Measurements from ENCODE around the gene HLTF. TPM values are rescaled to one million over a fixed set of nuclear protein-coding genes. Genes with fewer than 3 reads are reported as not detected.

Gene HLTF, protein sequence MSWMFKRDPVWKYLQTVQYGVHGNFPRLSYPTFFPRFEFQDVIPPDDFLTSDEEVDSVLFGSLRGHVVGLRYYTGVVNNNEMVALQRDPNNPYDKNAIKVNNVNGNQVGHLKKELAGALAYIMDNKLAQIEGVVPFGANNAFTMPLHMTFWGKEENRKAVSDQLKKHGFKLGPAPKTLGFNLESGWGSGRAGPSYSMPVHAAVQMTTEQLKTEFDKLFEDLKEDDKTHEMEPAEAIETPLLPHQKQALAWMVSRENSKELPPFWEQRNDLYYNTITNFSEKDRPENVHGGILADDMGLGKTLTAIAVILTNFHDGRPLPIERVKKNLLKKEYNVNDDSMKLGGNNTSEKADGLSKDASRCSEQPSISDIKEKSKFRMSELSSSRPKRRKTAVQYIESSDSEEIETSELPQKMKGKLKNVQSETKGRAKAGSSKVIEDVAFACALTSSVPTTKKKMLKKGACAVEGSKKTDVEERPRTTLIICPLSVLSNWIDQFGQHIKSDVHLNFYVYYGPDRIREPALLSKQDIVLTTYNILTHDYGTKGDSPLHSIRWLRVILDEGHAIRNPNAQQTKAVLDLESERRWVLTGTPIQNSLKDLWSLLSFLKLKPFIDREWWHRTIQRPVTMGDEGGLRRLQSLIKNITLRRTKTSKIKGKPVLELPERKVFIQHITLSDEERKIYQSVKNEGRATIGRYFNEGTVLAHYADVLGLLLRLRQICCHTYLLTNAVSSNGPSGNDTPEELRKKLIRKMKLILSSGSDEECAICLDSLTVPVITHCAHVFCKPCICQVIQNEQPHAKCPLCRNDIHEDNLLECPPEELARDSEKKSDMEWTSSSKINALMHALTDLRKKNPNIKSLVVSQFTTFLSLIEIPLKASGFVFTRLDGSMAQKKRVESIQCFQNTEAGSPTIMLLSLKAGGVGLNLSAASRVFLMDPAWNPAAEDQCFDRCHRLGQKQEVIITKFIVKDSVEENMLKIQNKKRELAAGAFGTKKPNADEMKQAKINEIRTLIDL
- total RNA-seq (2021; fragmentation: NEBNext Ultra II Directional; extraction: Animal tissue kit (Norgen Biotek cat#: 25700)) = 10 to 100 TPM; 31.0 to 36.6 (median 34.5) TPM
- long read RNA-seq, full-length matches to known transcripts = 5 of 28 reads
- long read RNA-seq, partial matches to known transcripts = 20 of 28 reads
- long read RNA-seq, other reads (novel, unspliced or antisense) = 3 of 28 reads

DNA sequence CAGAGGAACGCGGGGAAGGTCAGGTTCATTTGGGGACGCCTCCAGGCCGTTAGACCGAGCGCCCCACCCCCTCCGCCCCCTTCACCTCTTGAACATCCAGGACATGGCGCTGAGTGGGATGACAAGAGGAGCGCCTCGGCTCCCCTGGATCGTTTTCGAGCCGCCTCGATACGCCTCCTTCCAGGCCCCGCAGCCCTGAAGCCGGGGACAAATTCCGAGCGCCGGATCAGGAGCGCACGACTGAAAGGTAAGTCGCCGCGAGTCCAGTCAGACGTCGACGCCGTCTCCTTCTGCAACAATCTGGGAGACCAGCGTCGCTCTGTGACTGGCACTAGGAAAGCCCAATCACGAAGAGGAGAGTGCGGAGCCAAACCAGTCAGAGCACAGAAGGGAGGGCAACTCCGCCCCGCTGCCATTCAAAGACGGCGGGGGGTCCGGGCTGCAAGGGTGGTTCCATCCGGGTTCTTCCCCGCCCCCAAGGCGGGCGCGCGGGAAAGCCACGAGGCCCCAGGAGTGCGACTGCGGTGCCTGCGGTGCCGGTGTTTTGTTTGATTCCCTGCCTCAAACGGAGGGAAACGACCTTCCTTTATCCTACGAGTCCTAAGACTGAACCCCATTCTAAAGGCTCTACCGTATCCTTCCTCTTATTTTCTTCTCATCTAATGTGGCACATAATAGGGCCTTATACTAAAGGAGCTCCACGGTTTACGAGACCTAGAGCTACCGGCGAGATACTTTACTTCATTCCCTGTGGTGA lies at the start of gene HLTF:
HLTF (minus strand) TSS at position 302 of the 757 bp plus-strand sequence; CDS start at position 105, 197 bp downstream.
- DNase-seq = peak; percentile 98
- Mint-ChIP-seq H3K27ac (peak within 1 kb of the TSS; percentile 77), H3K9me3 (no peaks in the 10 kb centered on the region), H3K4me3 (peak within 1 kb of the TSS; percentile 98), H3K4me1 (ENCODE audit: low read depth) (peaks cover 21% of the 10 kb centered on the region), H3K36me3 (ENCODE audit: low read depth) (peaks cover 13% of the 10 kb centered on the region), H3K27me3 (ENCODE audit: insufficient read depth) (no peaks in the 10 kb centered on the region; the same call in 1 of the 2 replicates)
- TF ChIP-seq, protein P1, sequence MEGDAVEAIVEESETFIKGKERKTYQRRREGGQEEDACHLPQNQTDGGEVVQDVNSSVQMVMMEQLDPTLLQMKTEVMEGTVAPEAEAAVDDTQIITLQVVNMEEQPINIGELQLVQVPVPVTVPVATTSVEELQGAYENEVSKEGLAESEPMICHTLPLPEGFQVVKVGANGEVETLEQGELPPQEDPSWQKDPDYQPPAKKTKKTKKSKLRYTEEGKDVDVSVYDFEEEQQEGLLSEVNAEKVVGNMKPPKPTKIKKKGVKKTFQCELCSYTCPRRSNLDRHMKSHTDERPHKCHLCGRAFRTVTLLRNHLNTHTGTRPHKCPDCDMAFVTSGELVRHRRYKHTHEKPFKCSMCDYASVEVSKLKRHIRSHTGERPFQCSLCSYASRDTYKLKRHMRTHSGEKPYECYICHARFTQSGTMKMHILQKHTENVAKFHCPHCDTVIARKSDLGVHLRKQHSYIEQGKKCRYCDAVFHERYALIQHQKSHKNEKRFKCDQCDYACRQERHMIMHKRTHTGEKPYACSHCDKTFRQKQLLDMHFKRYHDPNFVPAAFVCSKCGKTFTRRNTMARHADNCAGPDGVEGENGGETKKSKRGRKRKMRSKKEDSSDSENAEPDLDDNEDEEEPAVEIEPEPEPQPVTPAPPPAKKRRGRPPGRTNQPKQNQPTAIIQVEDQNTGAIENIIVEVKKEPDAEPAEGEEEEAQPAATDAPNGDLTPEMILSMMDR (IDR thresholded peaks at IDR 0.05) = no peak

DNA sequence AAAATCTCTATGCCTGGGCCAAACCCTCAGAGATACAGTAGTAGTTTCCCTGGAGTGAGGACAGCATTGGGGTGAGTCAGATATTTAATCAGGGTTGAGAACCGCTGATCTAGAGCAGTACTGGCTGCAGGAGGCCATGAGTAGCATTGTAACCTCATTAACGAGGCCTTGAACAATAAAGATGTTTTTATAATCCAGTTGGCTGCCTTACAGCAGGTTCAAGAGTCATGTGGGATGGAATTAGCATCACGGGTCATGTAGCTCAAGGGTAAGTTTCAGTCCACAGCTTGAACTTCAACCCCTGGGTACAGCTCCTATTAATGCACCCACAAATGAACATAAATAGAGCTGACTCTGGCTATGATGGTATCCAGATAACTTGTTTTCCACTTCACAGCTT lies 48.2 kb upstream of the HLTF start:
- Mint-ChIP-seq H3K27me3 (ENCODE audit: insufficient read depth) (no peaks in the 10 kb centered on the region), H3K4me3 (no peak overlapping the region), H3K4me1 (ENCODE audit: low read depth) (peaks cover 51% of the 10 kb centered on the region), H3K27ac (peak overlapping the region; percentile 79), H3K9me3 (no peaks in the 10 kb centered on the region), H3K36me3 (ENCODE audit: low read depth) (0 out of 2 replicates have a peak, but pooled peaks cover 6% of the 10 kb centered on the region)
- DNase-seq = peak; percentile 69
- TF ChIP-seq, protein P1 (IDR thresholded peaks at IDR 0.05) = no peak

DNA sequence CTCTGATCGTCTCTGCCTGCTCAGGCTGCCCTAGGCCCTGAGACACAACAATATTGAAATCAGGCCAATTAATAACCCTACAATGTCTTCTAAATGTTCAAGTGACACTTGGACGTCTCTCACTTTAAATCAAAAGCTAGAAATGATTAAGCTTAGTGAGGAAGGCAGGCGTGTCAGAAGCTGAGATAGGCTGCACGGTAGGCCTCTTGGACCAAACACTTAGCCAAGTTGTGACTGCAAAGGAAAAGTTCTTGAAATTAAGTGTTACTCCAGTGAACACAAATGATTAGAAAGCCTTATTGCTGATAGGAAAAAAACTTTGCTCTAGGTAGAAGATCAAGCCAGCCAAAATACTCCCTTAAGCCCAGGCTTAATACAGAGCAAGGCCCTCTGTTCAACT lies 45.3 kb upstream of the HLTF start:
- no peak overlapping the region for H3K27ac Mint-ChIP-seq
- no peaks in the 10 kb centered on the region for H3K9me3 Mint-ChIP-seq
- peaks cover 60% of the 10 kb centered on the region for H3K4me1 Mint-ChIP-seq (ENCODE audit: low read depth)
- TF ChIP-seq, protein P1 (IDR thresholded peaks at IDR 0.05) = no peak
- no peak for DNase-seq
- H3K36me3 Mint-ChIP-seq (ENCODE audit: low read depth) = 0 out of 2 replicates have a peak, but pooled peaks cover 6% of the 10 kb centered on the region
- H3K27me3 Mint-ChIP-seq (ENCODE audit: insufficient read depth) = no peaks in the 10 kb centered on the region; the same call in 1 of the 2 replicates
- peak overlapping the region; percentile 96 for H3K4me3 Mint-ChIP-seq

DNA sequence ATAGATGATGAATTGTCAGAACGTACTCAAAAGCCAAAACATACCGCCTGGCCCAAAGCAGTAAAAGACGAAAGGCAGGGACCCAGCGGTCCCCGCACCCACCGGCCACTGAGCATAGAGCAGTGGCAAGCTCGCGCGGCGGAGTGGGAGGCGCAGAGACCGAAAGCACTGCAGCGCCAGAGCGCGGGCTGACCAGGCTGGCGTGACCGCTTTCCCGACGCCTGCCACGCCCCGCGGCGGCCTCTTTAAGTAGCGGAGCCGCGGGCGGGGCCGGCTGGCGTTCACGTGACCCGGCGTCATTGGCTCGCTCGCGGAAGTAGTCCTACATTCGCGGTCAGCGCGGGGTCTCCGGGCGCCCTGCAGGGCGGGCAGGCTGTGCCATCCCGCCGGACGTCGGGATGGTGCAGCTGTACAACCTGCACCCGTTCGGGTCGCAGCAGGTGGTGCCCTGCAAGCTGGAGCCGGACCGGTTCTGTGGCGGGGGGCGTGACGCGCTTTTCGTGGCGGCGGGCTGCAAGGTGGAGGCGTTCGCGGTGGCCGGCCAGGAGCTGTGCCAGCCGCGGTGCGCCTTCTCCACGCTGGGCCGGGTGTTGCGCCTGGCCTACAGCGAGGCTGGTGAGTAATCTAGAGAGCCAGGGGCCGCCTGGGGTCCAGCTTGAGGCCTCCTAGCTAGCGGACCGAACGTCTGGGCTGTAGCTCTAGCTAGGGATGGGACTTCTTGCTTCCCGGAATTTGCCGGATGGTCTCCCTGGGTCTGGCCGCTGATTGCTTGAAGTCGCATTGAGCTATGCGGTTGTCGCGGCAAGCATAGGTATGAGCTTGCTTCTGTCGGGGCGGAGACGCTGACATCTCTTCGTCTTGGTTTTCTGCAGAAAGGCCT lies 43.2 kb upstream of the HLTF start, which contains the start of gene HPS3:
HPS3 (plus strand) TSS at position 313 of the 880 bp plus-strand sequence; CDS start at position 399, 86 bp downstream.
- no peaks in the 10 kb centered on the region for H3K9me3 Mint-ChIP-seq
- TF ChIP-seq, protein P1 (IDR thresholded peaks at IDR 0.05) = no peak; the same call in 1 of the 2 replicates
- H3K4me3 Mint-ChIP-seq = peak within 1 kb of the TSS; percentile 96
- H3K4me1 Mint-ChIP-seq (ENCODE audit: low read depth) = peaks cover 44% of the 10 kb centered on the region
- peaks cover 2% of the 10 kb centered on the region; the same call in 1 of the 2 replicates for H3K27me3 Mint-ChIP-seq (ENCODE audit: insufficient read depth)
- 0 out of 2 replicates have a peak, but pooled peaks cover 6% of the 10 kb centered on the region for H3K36me3 Mint-ChIP-seq (ENCODE audit: low read depth)
- H3K27ac Mint-ChIP-seq = peak within 1 kb of the TSS; percentile 79
- peak; percentile 76 for DNase-seq

Measured in HFFc6 (cell line).